Esophagus muscularis mucosa (tissue), 3 donors: ENCODE data around the gene CDHR2.

ENCODE experiments used
- CTCF ChIP-seq, 3 experiments: fragments of 200-600 bp in 2 of 3; fragments of 450-650 bp in 1 of 3; sonication (generic) in 2 of 3; IDR thresholded peaks; one replicate each; pipeline ENCODE4 v1.5.1; 2017 to 2019; ENCODE audit warnings: antibody characterized with exemption in 3 of 3, mild to moderate bottlenecking in 2 of 3, moderate library complexity in 1 of 3
- POLR2A ChIP-seq: fragments of 450-650 bp; IDR thresholded peaks from one replicate; pipeline ENCODE4 v1.6.1; 2017; ENCODE audit warnings: antibody characterized with exemption, moderate library complexity, mild to moderate bottlenecking, low read depth
- POLR2AphosphoS5 ChIP-seq, 2 donors: sonication (generic); formaldehyde crosslinking; IDR thresholded peaks; one replicate each; pipeline ENCODE4 v1.6.1; 2017; ENCODE audit warnings: antibody characterized with exemption in 2 of 2

GRCh38 chr5:176534640-176535039 lies 14.5 kb upstream of the CDHR2 start:
- no peak for TF ChIP-seq POLR2AphosphoS5 (IDR thresholded peaks at IDR 0.05)
- no peak for TF ChIP-seq POLR2A
- TF ChIP-seq CTCF (IDR thresholded peaks at IDR 0.05): no peak
